Measurements from ENCODE around the gene TFPI2.

TFPI2 gene

DNA sequence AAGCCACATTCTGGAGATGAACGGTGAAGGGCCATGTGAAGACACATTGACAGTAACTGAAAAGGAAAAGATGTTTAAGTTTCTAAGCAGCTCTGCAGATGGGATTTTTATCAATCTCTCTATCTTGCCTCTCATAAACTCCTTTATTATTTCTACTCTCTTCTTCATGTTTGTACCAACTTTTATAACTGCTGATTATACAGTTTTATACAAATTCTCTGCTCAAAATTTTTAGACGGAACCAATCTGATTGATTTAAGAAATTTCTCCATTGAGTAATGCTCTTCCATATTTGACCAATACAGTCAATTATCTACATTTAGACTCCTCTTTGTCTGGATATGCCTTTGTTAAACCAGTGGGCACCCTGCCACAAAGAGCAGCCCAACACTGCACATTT is 31.7 kb downstream of the TFPI2 start:
- DNase-seq (ENCODE audit: low read depth) = no peak

DNA sequence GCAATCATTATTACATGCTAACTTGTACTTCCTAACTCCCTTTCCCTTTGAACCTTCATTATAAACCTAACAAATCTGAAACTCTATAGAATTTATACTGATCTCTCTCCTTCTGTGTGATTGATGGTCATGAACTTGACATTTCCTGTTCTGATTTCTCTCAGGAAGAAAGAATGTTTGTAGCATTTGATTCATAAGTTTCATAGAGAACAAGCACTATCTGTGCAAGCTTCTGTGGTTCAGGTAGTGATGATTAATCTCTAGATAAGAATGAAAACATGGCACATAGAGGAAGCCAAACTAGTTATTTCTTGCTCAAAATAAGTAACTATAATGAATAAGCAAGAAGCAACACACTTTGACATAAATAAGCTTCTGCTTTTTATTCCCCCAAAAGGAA is 34.2 kb downstream of the TFPI2 start:
- DNase-seq (ENCODE audit: low read depth) = no peak

DNA sequence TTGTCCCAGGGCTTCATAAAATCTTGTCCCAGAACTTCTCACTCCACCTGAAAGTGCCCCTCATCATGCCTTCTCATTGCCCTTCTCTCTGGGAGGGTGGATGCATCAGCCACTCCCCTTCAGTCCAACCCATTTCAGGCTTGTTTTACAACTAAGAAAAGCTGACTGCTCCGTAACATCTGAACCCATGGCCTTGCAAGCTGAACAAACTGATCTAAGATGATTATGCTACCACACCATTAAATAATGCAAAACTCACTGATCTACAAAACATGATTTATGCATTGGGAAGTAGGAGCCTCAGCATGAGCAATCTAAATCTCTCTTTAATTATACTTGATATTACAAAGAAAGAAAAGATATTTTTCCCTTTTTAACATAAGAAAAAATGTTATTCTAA is 34.8 kb downstream of the TFPI2 start:
- no peak for DNase-seq (ENCODE audit: low read depth)

DNA sequence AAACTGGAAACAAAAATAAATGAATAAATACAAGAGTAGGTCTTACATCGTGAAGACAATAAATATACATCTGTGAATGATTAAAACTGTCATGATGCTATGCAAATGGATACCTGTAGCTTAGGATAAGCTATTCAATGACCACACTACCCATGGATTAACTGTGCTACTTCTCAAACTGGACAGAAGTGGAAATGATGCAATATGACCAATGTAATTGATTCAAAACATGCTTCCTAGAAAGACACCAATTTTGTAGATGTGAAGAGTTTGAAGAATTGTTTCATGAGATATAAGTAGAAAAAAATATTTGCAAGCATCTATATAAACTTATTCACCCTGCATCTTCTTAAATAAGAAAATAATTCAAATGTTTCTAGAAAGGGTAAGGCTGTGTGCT is 36.1 kb downstream of the TFPI2 start:
- DNase-seq (ENCODE audit: low read depth) = no peak

DNA sequence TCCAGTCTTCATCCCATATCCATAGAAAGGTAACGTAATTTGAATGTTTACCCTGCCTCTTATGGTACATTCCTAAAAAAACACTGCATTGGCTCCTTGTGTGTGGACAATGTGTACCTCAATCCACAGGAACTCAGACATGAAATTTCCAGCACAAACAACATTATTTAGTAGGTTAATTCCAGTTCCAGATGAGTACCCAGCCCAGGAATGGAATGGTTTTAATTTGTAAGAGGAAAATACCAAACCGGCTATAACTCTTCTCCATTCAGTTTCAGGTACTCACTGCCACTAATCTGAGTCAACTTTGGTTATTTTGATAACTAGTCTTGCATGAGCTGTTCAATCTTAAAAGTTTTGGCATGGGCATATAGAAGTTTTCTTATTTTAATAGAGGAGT is 39.0 kb downstream of the TFPI2 start:
- no peak for DNase-seq (ENCODE audit: low read depth)

DNA sequence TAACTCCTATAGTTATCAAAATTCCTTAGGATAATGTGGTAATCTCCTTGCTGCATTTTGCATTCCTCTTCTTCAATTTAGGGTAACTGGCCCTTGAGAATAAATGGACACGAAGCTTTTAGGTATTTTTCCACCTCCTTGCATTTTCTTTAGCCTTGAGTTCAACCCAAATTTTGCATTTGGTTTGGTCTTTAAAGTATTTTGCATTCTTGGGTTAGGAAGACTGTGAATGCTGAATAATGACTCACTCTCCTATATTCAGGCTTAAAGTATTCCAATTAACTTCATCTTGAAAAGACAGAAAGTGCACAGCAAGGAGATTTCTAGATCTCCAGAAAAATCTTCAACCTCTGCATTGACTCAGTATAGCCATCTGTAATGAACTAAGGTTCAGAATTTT is 47.3 kb downstream of the TFPI2 start:
- DNase-seq (ENCODE audit: low read depth) = peak; percentile 6

DNA sequence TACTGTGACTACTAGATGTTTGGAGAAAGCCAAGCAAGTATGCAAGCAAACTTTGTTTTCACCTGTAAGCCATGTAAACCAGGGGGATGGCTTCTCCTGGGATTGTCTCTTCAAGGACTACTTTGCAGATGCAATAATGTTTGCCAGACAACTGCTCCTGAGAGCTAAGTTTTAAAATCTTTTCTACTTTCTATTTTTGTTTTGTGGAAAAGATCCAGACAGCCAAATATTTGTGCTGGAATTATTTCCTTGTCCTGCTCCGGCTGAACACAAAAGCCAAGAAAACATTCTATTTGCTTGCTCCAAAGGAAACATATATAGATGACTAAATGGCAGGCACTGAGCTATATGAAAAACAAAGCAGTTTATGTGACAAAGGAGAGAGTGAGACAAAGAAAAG is 51.6 kb downstream of the TFPI2 start:
- no peak for DNase-seq (ENCODE audit: low read depth)

DNA sequence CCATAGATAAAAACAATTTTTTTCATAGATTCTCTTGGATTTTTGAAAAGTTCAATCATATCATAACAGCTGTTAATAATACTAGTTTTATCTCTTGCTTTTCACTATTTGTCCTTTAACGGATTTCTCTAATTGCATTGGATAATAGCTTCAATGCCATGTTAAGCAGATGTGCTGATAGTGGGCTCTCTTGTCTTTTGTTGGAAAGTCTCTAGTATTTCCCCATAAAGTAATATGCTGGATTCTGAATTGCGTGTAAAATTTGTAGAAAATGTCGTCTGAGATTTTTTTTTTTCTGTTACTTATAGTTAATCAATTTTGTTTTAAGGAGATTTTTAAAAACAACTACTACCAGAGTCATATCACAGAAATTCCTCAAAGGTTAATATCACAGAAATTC is 53.3 kb downstream of the TFPI2 start:
- DNase-seq (ENCODE audit: low read depth) = no peak

DNA sequence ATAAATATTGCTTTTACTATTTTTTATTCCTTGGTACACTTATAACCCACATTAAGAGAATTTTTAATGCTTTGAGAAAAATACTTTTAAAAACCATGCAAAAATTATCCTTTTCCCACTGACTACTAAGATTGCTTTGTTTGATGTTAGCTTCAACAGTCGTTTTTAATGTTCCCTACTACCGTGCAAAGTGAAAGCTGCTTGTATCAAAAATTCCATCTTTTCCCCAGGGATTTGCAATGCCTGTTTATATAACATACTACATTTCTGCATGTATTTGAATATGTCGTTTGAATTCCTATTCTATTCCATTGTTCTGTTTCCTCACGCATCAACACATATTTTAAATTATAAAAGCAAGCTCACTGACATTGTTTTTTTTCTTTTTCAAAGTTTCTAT is 54.4 kb downstream of the TFPI2 start:
- DNase-seq (ENCODE audit: low read depth) = no peak

DNA sequence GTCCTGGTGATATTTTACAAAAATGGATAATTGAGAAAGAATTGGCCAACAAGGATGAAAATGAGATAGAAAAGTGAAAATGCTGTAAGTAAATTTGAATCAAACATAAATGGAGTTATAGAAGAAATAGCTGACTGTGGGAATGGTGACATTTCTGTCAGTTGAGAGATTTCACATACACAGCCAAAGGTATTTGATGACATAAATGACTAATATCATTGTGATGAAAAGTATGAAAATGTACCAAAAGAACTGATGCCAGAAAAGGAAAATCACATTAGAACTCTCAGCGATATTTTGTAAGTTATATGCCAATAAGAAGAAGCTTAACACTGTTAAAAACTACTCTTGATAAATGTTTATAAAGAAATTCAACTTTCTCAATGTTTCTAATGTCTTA is 54.9 kb downstream of the TFPI2 start:
- DNase-seq (ENCODE audit: low read depth) = no peak
